Vein endothelial cell (primary cell): ENCODE results near the gene RPS23. TPM values are rescaled to one million over a fixed set of nuclear protein-coding genes. Genes with fewer than 3 reads are reported as not detected.

Source experiments
- small RNA-seq: library from RNA; depleted of rRNA; stranded (forward); fragments of <200 nt; gene quantifications from one replicate; pipeline ENCODE3, GENCODE V24; 2012
- total RNA-seq: library from RNA; depleted of rRNA; stranded (reverse); fragments of >200 nt; gene quantifications from 2 replicates; pipeline ENCODE4 v1.2.3, GENCODE V29; 2012

Gene RPS23
- 2,368 and 3,053 TPM in 2 replicates for total RNA-seq

DNA sequence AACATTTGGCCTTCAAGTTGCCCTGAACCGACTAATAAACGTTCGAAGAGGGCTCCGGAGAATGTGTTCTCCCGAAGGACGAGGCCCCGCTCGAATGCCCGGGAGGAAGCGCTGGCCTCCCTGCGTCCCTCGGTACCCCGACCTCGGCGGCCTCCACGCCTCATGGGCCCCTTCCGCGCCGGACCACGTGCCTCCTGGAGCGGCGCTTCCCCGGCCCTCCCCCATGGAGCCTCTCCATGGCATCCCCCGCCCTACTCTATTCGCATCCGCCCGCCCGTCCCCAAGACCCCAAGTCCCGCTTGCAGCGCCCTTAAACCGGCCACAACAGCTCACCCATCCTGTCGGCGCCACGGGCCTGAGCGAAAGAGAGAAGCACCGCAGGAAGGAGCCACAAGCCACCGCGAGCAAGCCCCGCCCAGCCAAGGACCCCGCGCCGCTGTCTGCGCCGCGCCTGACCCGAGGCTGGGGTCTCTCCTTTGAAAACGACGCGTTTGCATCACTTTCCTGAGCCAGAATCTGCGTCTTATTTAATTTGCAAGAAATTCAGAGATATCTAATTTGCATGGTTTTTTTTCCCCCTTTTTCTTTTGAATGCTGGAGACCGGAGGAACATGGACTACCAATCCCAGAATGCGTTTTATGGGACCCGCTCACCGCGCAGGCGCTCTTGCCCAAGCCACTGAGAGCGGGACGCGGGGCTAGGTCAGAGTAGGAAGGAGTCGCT, at the start of gene RPS23:
TSS of gene RPS23 (minus strand) at position 368 of the 724 bp plus-strand sequence. CDS start at position 337, 31 bp downstream.

Small RNA genes within 50 kb of the gene (small RNA-seq; reads per million reads assigned to genes)
- gene AC010598.1, result not detected
